ENCODE data around the gene SCN1A.
"Not testable (repeated sequence)": the region's sequence is repeated elsewhere in the genome, so short reads cannot be mapped to it uniquely, and the experiment has no call there.

Gene SCN1A

GRCh38 chr2:166011660-166012059 is 116.2 kb downstream of the SCN1A start:
- DNase-seq: no peak
- peaks cover 5% of the 10 kb centered on the region for H3K27me3 Mint-ChIP-seq (ENCODE audit: low read depth, poor library complexity)
- TF ChIP-seq, protein P1, sequence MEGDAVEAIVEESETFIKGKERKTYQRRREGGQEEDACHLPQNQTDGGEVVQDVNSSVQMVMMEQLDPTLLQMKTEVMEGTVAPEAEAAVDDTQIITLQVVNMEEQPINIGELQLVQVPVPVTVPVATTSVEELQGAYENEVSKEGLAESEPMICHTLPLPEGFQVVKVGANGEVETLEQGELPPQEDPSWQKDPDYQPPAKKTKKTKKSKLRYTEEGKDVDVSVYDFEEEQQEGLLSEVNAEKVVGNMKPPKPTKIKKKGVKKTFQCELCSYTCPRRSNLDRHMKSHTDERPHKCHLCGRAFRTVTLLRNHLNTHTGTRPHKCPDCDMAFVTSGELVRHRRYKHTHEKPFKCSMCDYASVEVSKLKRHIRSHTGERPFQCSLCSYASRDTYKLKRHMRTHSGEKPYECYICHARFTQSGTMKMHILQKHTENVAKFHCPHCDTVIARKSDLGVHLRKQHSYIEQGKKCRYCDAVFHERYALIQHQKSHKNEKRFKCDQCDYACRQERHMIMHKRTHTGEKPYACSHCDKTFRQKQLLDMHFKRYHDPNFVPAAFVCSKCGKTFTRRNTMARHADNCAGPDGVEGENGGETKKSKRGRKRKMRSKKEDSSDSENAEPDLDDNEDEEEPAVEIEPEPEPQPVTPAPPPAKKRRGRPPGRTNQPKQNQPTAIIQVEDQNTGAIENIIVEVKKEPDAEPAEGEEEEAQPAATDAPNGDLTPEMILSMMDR (IDR thresholded peaks at IDR 0.05): no peak
- no peaks in the 10 kb centered on the region for H3K9me3 Mint-ChIP-seq
- H3K36me3 Mint-ChIP-seq (ENCODE audit: low read depth): no peaks in the 10 kb centered on the region
- no peaks in the 10 kb centered on the region for H3K4me1 Mint-ChIP-seq
- H3K4me3 Mint-ChIP-seq: no peak overlapping the region
- H3K27ac Mint-ChIP-seq: no peak overlapping the region

- no peaks in the 10 kb centered on the region for H3K9me3 Mint-ChIP-seq
- no peaks in the 10 kb centered on the region for H3K27me3 Mint-ChIP-seq (ENCODE audit: low read depth, poor library complexity)
- H3K4me3 Mint-ChIP-seq: no peak overlapping the region
- H3K36me3 Mint-ChIP-seq (ENCODE audit: low read depth): no peaks in the 10 kb centered on the region
- H3K4me1 Mint-ChIP-seq: no peaks in the 10 kb centered on the region
- TF ChIP-seq, protein P1 (IDR thresholded peaks at IDR 0.05): no peak
- H3K27ac Mint-ChIP-seq: no peak overlapping the region
- no peak for DNase-seq
Observed at GRCh38 chr2:166000401-166000800, 127.4 kb downstream of the SCN1A start.

- no peak for DNase-seq
- Mint-ChIP-seq H3K4me3 (no peak overlapping the region), H3K27ac (no peak overlapping the region), H3K36me3 (ENCODE audit: low read depth) (no peaks in the 10 kb centered on the region), H3K9me3 (no peaks in the 10 kb centered on the region), H3K4me1 (no peaks in the 10 kb centered on the region), H3K27me3 (ENCODE audit: low read depth, poor library complexity) (peaks cover 6% of the 10 kb centered on the region)
- TF ChIP-seq, protein P1 (IDR thresholded peaks at IDR 0.05): no peak
Observed at GRCh38 chr2:165990846-165991245, 137.0 kb downstream of the SCN1A start.

- Mint-ChIP-seq H3K9me3 (no peaks in the 10 kb centered on the region), H3K4me3 (no peak overlapping the region), H3K27ac (no peak overlapping the region), H3K36me3 (ENCODE audit: low read depth) (no peaks in the 10 kb centered on the region), H3K4me1 (no peaks in the 10 kb centered on the region), H3K27me3 (ENCODE audit: low read depth, poor library complexity) (peaks cover 10% of the 10 kb centered on the region)
- DNase-seq: no peak
- TF ChIP-seq, protein P1 (IDR thresholded peaks at IDR 0.05): no peak
Observed at GRCh38 chr2:165989851-165990250, 138.0 kb downstream of the SCN1A start.

DNA sequence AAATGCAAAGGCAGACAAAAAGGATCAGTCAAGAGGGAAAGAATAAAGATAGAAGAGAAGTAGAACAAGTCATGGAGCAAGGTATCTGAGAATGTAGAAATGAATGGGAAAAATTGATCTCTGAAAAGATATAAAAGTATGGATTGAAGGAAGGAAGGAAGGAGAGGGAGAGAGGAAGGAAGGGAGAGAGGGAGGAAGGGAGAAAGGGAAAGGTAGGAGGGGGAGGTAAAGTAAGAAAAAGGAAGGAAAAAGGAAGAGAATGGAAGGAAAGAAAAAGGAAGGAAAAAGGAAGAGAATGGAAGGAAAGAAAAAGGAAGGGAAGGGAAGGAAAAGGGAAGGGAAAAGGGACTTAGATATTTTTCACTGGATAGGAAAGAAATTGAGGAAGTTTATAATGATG is 142.7 kb downstream of the SCN1A start:
- Mint-ChIP-seq H3K4me1 (no peaks in the 10 kb centered on the region), H3K4me3 (no peak overlapping the region)

DNA sequence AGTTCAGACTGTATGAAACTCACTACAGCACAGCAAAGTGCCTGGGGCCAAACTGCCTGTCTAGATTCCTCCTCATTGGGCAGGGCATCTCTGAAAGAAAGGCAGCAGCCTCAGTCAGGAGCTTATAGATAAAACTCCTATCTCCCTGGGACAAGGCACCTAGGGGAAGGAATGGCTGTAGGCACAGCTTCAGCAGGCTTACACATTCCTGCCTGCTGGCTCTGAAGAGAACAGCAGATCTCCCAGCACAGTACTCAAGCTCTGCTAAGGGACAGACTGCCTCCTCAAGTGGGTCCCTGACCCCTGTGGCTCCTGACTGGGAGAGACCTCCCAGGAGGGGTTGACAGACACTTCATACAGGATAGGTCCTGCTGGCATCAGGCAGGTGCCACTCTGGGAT is 155.7 kb downstream of the SCN1A start:
- not testable (repeated sequence) for H3K4me3 Mint-ChIP-seq; H3K27ac Mint-ChIP-seq; H3K27me3 Mint-ChIP-seq (ENCODE audit: low read depth, poor library complexity); H3K36me3 Mint-ChIP-seq (ENCODE audit: low read depth); H3K4me1 Mint-ChIP-seq; DNase-seq
- H3K9me3 Mint-ChIP-seq: peaks cover 16% of the 10 kb centered on the region

More for the DNA sequence above, 142.7 kb downstream of the SCN1A start:
- Mint-ChIP-seq H3K36me3 (ENCODE audit: low read depth) (no peaks in the 10 kb centered on the region), H3K9me3 (no peaks in the 10 kb centered on the region), H3K27ac (no peak overlapping the region), H3K27me3 (ENCODE audit: low read depth, poor library complexity) (peaks cover 11% of the 10 kb centered on the region)
- DNase-seq: no peak
- TF ChIP-seq, protein P1 (IDR thresholded peaks at IDR 0.05): no peak

Data from nephron progenitor cell (in vitro differentiated cells).